ENCODE measurements around the gene COL19A1.
"Not testable (repeated sequence)": the region's sequence is repeated elsewhere in the genome, so short reads cannot be mapped to it uniquely, and the experiment has no call there.

COL19A1 gene

DNA sequence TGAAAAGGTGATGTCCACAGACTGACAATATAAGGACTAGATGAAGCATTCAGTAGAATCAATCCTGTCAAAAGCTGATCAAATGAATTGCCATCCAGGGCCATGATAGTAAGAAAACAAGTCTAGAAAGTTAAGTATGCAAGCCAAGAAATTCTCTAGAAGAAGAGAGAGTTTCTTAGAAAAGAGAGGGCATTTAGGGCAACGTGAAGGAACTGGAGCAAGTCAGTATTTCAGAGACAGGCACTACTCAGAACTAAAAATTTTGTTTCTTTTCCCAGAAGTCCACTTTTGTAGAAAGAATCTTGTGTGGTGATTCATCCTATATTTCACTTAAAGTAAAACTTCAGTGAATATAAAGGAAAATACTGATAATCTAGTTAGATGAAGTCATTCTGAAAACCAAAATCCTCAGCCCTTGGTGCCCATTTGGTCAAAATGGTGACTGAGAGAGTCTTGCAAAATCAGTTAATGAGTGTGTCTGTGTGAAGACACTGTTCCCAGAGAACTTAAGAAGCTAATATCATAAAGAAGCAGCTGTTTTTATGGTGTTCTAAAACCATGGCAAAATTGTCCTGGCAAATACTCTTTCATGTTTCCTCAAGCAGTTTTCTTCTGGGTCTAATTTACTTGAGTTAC lies 82.2 kb downstream of the COL19A1 start:
- TF ChIP-seq, protein P1, sequence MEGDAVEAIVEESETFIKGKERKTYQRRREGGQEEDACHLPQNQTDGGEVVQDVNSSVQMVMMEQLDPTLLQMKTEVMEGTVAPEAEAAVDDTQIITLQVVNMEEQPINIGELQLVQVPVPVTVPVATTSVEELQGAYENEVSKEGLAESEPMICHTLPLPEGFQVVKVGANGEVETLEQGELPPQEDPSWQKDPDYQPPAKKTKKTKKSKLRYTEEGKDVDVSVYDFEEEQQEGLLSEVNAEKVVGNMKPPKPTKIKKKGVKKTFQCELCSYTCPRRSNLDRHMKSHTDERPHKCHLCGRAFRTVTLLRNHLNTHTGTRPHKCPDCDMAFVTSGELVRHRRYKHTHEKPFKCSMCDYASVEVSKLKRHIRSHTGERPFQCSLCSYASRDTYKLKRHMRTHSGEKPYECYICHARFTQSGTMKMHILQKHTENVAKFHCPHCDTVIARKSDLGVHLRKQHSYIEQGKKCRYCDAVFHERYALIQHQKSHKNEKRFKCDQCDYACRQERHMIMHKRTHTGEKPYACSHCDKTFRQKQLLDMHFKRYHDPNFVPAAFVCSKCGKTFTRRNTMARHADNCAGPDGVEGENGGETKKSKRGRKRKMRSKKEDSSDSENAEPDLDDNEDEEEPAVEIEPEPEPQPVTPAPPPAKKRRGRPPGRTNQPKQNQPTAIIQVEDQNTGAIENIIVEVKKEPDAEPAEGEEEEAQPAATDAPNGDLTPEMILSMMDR (IDR thresholded peaks at IDR 0.05), result no peak
- no peak overlapping the region for H3K27ac ChIP-seq
- no peak overlapping the region for H3K4me3 ChIP-seq
- DNase-seq (ENCODE audit: low spot score), result no peak

DNA sequence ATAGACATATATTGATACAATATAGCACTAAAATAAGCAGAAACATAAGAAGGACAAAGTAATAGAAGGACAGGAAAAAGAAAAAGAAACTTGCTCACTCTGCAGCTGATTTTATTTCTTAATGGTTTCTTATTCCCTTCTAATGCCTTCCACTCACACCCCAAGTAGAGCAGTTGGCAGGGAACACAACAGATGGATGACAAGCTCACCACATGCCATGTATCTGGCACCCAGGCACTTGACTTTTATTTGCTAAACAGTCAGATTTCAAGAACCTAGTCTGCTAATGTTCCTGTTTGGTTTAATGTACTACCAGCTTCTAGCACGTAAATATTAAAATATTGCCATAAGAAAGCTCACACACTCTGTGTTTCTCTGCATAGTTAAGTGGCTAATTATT lies 87.1 kb downstream of the COL19A1 start:
- DNase-seq (ENCODE audit: low spot score), result no peak
- Histone ChIP-seq H3K4me3 (no peak overlapping the region), H3K27ac (no peak overlapping the region)
- TF ChIP-seq, protein P1 (IDR thresholded peaks at IDR 0.05), result no peak

DNA sequence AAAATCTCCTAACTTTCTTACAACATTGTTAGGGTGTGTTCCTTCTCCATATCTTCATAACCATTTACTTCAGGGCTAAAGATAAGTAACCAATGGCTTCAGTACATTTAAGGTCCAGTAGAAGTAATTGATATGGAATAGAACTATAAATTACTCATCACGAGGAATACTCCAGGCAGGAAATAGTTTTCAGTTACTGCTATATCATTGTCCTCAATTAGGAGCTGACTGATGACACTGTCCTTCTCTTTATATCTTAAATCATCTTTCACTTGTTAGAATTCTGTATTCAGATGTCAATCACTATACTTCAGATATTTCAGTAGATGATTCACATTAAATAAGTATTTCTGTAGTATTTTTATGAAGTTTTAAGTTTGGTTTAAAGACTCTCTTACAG lies 88.4 kb downstream of the COL19A1 start:
- Histone ChIP-seq H3K27ac (no peak overlapping the region), H3K4me3 (no peak overlapping the region)
- DNase-seq (ENCODE audit: low spot score), result no peak
- TF ChIP-seq, protein P1 (IDR thresholded peaks at IDR 0.05), result no peak

DNA sequence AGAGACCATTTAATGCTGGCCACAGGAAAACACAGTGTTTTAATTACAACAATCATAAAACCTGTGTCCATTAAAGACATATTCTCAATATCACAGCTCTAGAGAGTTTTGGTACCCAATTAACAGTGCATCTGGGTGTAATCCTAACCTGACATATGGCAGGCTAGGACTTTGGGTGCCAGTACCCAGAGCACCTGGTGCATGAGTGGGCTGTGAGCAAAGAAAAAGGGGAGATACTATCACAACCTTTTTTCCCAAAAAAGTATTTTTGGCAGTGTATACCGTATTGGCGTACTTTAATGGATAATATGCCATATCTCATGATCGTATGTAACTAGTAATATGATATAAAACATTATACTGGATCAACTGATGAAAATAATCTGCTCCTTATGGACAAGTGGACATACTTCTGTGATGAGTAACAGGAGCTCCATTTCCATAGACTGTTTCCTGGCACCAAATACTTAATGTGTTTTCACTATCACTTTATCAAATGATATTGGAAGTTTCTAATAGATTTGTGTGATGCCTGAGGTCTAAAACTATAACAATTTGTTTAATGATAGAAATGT lies 91.7 kb downstream of the COL19A1 start:
- TF ChIP-seq, protein P1 (IDR thresholded peaks at IDR 0.05), result no peak
- DNase-seq (ENCODE audit: low spot score), result no peak
- Histone ChIP-seq H3K4me3 (no peak overlapping the region), H3K27ac (no peak overlapping the region)

DNA sequence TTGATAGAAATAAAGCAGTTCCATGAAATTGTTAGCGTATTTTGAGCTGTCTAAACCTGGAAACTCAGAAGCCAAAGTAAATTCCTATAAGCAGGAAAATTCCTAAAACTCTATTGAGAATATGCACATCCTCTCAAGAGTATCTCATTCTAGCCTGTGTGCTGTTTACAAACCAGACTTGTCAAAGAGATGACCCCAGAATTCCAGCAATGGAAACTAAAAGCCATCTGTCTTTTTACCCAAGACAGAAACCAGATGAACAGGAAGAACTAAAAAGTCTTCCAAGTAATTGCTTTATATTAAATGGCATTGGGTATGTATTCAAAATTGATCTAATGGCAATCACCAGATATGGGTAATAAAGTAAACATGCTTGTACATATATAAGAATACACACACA lies 92.6 kb downstream of the COL19A1 start:
- no peak overlapping the region for H3K27ac ChIP-seq
- DNase-seq (ENCODE audit: low spot score), result no peak

DNA sequence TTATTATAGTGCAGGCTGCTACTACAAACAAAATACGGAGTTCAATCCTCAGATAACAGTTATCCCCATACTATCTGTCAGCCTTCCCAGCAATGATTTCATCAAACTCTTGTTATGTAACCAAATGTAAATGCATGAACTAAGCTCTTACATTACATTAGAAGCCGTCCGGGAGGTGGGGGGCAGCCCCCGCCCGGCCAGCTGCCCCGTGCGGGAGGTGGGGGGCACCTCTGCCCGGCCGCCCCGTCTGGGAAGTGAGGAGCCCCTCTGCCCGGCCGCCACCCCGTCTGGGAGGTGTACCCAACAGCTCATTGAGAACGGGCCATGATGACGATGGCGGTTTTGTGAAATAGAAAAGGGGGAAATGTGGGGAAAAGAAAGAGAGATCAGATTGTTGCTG lies 99.6 kb downstream of the COL19A1 start:
- H3K4me3 ChIP-seq; DNase-seq (ENCODE audit: low spot score); H3K27ac ChIP-seq: not testable (repeated sequence)

More for the DNA sequence above, 92.6 kb downstream of the COL19A1 start:
- no peak overlapping the region for H3K4me3 ChIP-seq
- TF ChIP-seq, protein P1 (IDR thresholded peaks at IDR 0.05), result no peak

DNA sequence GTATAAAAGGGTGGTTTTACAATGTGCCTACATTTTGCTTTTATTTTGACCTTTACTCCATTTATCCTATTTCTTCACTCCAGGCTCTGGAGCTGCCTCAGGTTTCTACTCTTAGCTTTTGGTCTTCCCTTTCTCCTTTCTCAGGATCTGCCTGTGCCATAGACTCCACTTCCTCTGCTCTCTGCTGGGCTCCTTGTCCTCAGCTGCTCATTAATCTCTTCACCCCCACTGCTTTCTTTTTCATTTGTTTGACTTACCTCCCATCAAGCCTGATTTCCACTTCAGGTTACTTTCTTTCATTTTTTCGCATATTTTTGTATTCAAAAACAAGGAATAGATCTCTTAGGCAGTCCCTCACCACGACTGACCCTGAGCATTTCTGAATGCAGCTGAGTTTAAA lies 106.8 kb downstream of the COL19A1 start:
- TF ChIP-seq, protein P1 (IDR thresholded peaks at IDR 0.05), result no peak
- no peak overlapping the region for H3K4me3 ChIP-seq
- DNase-seq (ENCODE audit: low spot score), result no peak

More for the DNA sequence above, 106.8 kb downstream of the COL19A1 start:
- no peak overlapping the region for H3K27ac ChIP-seq
